IMR-90 (cell line): ENCODE results near the gene GRIK5. TPM values are rescaled to one million over a fixed set of nuclear protein-coding genes. Genes with fewer than 3 reads are reported as not detected.

Experiments
- ATAC-seq: fragments of 200-7000 bp; cut with Tn5 transposase; 2 replicates; pipeline ENCODE4 v1.9.1; 2020; ENCODE audit warnings: low read depth, mild to moderate bottlenecking, moderate library complexity
- BruUV-seq: library from RNA; stranded (reverse); fragments of 400-500 nt; replicated peaks from 2 replicates; lab custom pipeline; 2021; lab: Mats Ljungman, UMichigan
- CTCF ChIA-PET: fragments of 300-600 bp; formaldehyde crosslinking; extraction: SDS; loops from one replicate; lab custom pipeline; 2021; ENCODE audit warnings: antibody characterized with exemption; lab: Yijun Ruan, JAX
- POLR2A ChIA-PET: fragments of 300-600 bp; sonication (Branson Sonifier 250); formaldehyde crosslinking; loops from one replicate; lab custom pipeline; 2022; ENCODE audit warnings: antibody characterized with exemption; ENCODE audit not compliant: unreplicated experiment; lab: Charles Lee
- DNase-seq: peaks from one replicate; pipeline ENCODE4 v3.0.0; 2013
- H2AFZ ChIP-seq: replicated peaks from 2 replicates; pipeline ENCODE3; 2013; ENCODE audit warnings: low read length, mild to moderate bottlenecking; ENCODE audit not compliant: poor library complexity
- H2AK5ac ChIP-seq: 2 replicates; pipeline ENCODE4 v1.6.1; 2013; ENCODE audit warnings: low read depth, low read length, inconsistent platforms
- H2AK9ac ChIP-seq: replicated peaks from 2 replicates; pipeline ENCODE3; 2013; ENCODE audit warnings: mild to moderate bottlenecking, low read depth, low read length, moderate library complexity; ENCODE audit not compliant: poor library complexity
- H2BK120ac ChIP-seq: 2 replicates; pipeline ENCODE4 v1.6.1; 2013; ENCODE audit warnings: low read depth, low read length, inconsistent platforms
- H2BK15ac ChIP-seq: 3 replicates; pipeline ENCODE4 v1.6.1; 2013; ENCODE audit warnings: low read depth, low read length, inconsistent platforms
- H2BK20ac ChIP-seq: 2 replicates; pipeline ENCODE4 v1.6.1; 2013; ENCODE audit warnings: low read depth, mild to moderate bottlenecking, inconsistent platforms, low read length, moderate library complexity
- H2BK5ac ChIP-seq: 2 replicates; pipeline ENCODE4 v1.6.1; 2013; ENCODE audit warnings: mild to moderate bottlenecking, low read depth, low read length, inconsistent platforms; ENCODE audit not compliant: poor library complexity, severe bottlenecking
- H3K14ac ChIP-seq: replicated peaks from 2 replicates; pipeline ENCODE4 v1.6.1; 2013; ENCODE audit warnings: low read depth, low read length, inconsistent platforms
- H3K18ac ChIP-seq: 2 replicates; pipeline ENCODE4 v1.6.1; 2013; ENCODE audit warnings: low read depth, low read length, control low read depth
- H3K23ac ChIP-seq: 2 replicates; pipeline ENCODE4 v1.6.1; 2013; ENCODE audit warnings: low read depth, low read length, inconsistent platforms
- H3K27ac ChIP-seq: 2 replicates; pipeline ENCODE4 v1.5.1; 2013; ENCODE audit warnings: mild to moderate bottlenecking, control low read depth, low read length; ENCODE audit not compliant: insufficient read depth
- H3K27me3 ChIP-seq: 2 replicates; pipeline ENCODE4 v1.6.1; 2013; ENCODE audit warnings: low read length; ENCODE audit not compliant: control insufficient read depth, insufficient read depth
- H3K36me3 ChIP-seq: 2 replicates; pipeline ENCODE4 v1.6.1; 2013; ENCODE audit warnings: low read length, mixed read lengths; ENCODE audit not compliant: control insufficient read depth, insufficient read depth
- H3K4ac ChIP-seq: 2 replicates; pipeline ENCODE4 v1.6.1; 2013; ENCODE audit warnings: low read depth, low read length, inconsistent platforms
- H3K4me1 ChIP-seq: 2 replicates; pipeline ENCODE4 v1.6.1; 2013; ENCODE audit warnings: low read length, mixed read lengths; ENCODE audit not compliant: control insufficient read depth, insufficient read depth
- H3K4me2 ChIP-seq: 2 replicates; pipeline ENCODE4 v1.6.1; 2013; ENCODE audit warnings: low read depth, mild to moderate bottlenecking, control low read depth, low read length, moderate library complexity
- H3K4me3 ChIP-seq: 2 replicates; pipeline ENCODE4 v1.5.1; 2013; ENCODE audit warnings: low read depth, mild to moderate bottlenecking, control low read depth, low read length, moderate library complexity; ENCODE audit not compliant: insufficient read depth
- H3K56ac ChIP-seq: 2 replicates; pipeline ENCODE4 v1.6.1; 2013; ENCODE audit warnings: low read length, inconsistent platforms; ENCODE audit not compliant: insufficient read depth; ENCODE audit errors: extremely low read depth
- H3K79me1 ChIP-seq, 2 experiments: 2 replicates each; pipeline ENCODE4 v1.6.1; 2013; ENCODE audit warnings: low read length in 2 of 2, inconsistent platforms in 1 of 2, low read depth in 1 of 2
- H3K9ac ChIP-seq: 2 replicates; pipeline ENCODE4 v1.6.1; 2013; ENCODE audit warnings: low read depth, low read length, control low read depth
- H3K9me1 ChIP-seq: 2 replicates; pipeline ENCODE4 v1.6.1; 2013; ENCODE audit warnings: low read length, inconsistent platforms; ENCODE audit not compliant: insufficient read depth
- H3K9me3 ChIP-seq: 2 replicates; pipeline ENCODE4 v1.6.1; 2013; ENCODE audit warnings: low read length; ENCODE audit not compliant: control insufficient read depth, insufficient read depth
- H4K20me1 ChIP-seq: 2 replicates; pipeline ENCODE4 v1.6.1; 2013; ENCODE audit warnings: low read length, inconsistent platforms; ENCODE audit not compliant: insufficient read depth
- H4K5ac ChIP-seq: 2 replicates; pipeline ENCODE4 v1.6.1; 2013; ENCODE audit warnings: mild to moderate bottlenecking, low read depth, low read length, control low read depth
- H4K8ac ChIP-seq, 2 experiments: 2 replicates each; pipeline ENCODE4 v1.6.1; 2013; ENCODE audit warnings: low read depth in 2 of 2, low read length in 2 of 2, control low read depth in 1 of 2, inconsistent platforms in 1 of 2
- H4K91ac ChIP-seq: 2 replicates; pipeline ENCODE4 v1.6.1; 2013; ENCODE audit warnings: low read depth, low read length, inconsistent platforms; ENCODE audit not compliant: insufficient read depth
- CEBPB ChIP-seq: IDR thresholded peaks from 2 replicates; pipeline ENCODE4 v1.6.1; 2012; ENCODE audit warnings: low read depth, low read length, improper control_type of control experiment
- CHD1 ChIP-seq: IDR thresholded peaks from 2 replicates; pipeline ENCODE4 v1.6.1; 2012; ENCODE audit warnings: low read depth, low read length, improper control_type of control experiment
- CTCF ChIP-seq: conservative IDR thresholded peaks from 2 replicates; pipeline ENCODE4 v1.5.1; 2012; ENCODE audit warnings: mild to moderate bottlenecking, low read depth, low read length, improper control_type of control experiment
- ELK1 ChIP-seq: fragments of 150-350 bp; IDR thresholded peaks from 2 replicates; pipeline ENCODE4 v1.6.1; 2016; ENCODE audit warnings: low read depth, mild to moderate bottlenecking, low read length, moderate library complexity, borderline replicate concordance
- FOS ChIP-seq: fragments of 150-350 bp; IDR thresholded peaks from 2 replicates; pipeline ENCODE4 v1.6.1; 2016; ENCODE audit warnings: low read depth, low read length
- MAZ ChIP-seq: IDR thresholded peaks from 2 replicates; pipeline ENCODE4 v1.6.1; 2012; ENCODE audit warnings: low read depth, mild to moderate bottlenecking, low read length, improper control_type of control experiment, moderate library complexity, borderline replicate concordance
- NFE2L2 ChIP-seq: fragments of 150-350 bp; IDR thresholded peaks from 2 replicates; pipeline ENCODE4 v1.6.1; 2016; ENCODE audit warnings: low read depth, mild to moderate bottlenecking, low read length
- RAD21 ChIP-seq: IDR thresholded peaks from 2 replicates; pipeline ENCODE4 v1.6.1; 2012; ENCODE audit warnings: low read length, improper control_type of control experiment
- RCOR1 ChIP-seq: IDR thresholded peaks from 2 replicates; pipeline ENCODE4 v1.6.1; 2012; ENCODE audit warnings: mild to moderate bottlenecking, low read length, improper control_type of control experiment; ENCODE audit not compliant: insufficient replicate concordance
- RFX5 ChIP-seq: IDR thresholded peaks from 2 replicates; pipeline ENCODE4 v1.8.0; 2012; ENCODE audit warnings: low read depth, mild to moderate bottlenecking, low read length, moderate library complexity
- WGBS, 2 experiments: methylation state at CpG; one replicate each; pipeline versions ENCODE4 v1.1.5 to v1.1.7; 2013; ENCODE audit warnings: missing lambda C conversion rate in 2 of 2; ENCODE audit not compliant: insufficient read length in 1 of 2; ENCODE audit errors: extremely low coverage in 2 of 2; 5-methylcytosine and 5-hydroxymethylcytosine counted together
- dilution Hi-C: fragments of 300-500 bp; cut with HindIII; formaldehyde crosslinking; loops from one replicate; pipeline ENCODE4 v1.14.3; 2018; ENCODE audit warnings: low sequenced_read_pairs; ENCODE audit not compliant: unreplicated experiment
- in situ Hi-C: fragments of 300-500 bp; cut with MboI; formaldehyde crosslinking; loops from 3 replicates; pipeline ENCODE4 v1.14.3; 2019; ENCODE audit warnings: low sequenced_read_pairs, inconsistent platforms, mixed read lengths
- intact Hi-C: fragments of 100-400 bp; cut with micrococcal nuclease; formaldehyde crosslinking; loops from 2 replicates; pipeline ENCODE4 v1.10.0; 2022
- polyA plus RNA-seq, 3 experiments: library from polyadenylated mRNA; depleted of rRNA; stranded (reverse); fragments of >200 nt; gene quantifications; 2 replicates each; pipeline ENCODE4 v1.2.3, GENCODE V29; 2012; ENCODE audit warnings: low replicate concordance in 1 of 3
- total RNA-seq: library from RNA; depleted of rRNA; stranded (reverse); fragments of >200 nt; gene quantifications from 2 replicates; pipeline ENCODE4 v1.2.3, GENCODE V29; 2012
- TF ChIP-seq, protein P1 (sequence below): fragments of 150-350 bp; IDR thresholded peaks from 2 replicates; pipeline ENCODE4 v1.6.1; 2017; ENCODE audit warnings: mild to moderate bottlenecking, antibody characterized with exemption, low read length, low read depth

GRIK5 gene
- total and polyA plus RNA-seq, 2 of the 4 experiments (the other 2 are of a cell fraction), result 0.10 TPM; not detected in 1

DNA sequence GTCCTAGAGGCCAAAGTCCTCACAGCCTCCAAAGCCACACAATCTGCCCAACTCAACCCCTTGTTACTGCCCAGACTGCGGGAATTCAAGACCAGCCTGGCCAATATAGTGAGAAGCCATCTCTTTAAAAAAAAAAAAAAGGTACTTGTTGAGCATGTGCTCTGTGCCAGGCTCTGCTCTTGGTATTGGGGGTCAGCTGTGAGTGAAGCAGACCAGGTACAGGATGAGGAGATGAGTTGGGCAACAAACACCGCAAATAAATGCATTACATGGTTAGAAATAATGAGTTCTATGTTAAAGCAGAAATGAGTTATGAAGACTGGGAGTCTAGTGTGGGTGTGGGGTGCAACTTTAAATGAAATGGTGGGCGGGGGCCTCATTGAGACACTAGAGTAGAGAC, 9.9 kb downstream of the GRIK5 start:
- no TSS peak for BruUV-seq
- ATAC-seq (no peak), DNase-seq (no peak)
- Histone ChIP-seq H4K91ac (no peak overlapping the region), H4K5ac (no peak overlapping the region), H3K18ac (no peak overlapping the region), H2AFZ (no peak overlapping the region), H2AK5ac (no peak overlapping the region), H4K8ac (no peak overlapping the region), H3K14ac (no peak overlapping the region), H3K4me2 (no peak overlapping the region), H3K4me1 (no peaks in the 10 kb centered on the region), H2BK5ac (no peak overlapping the region), H3K4me3 (no peak overlapping the region), H3K9me1 (no peaks in the 10 kb centered on the region), H2BK120ac (no peak overlapping the region), H3K4ac (no peak overlapping the region), H3K36me3 (no peaks in the 10 kb centered on the region), H2BK20ac (no peak overlapping the region), H3K9me3 (no peaks in the 10 kb centered on the region), H3K79me1 (no peaks in the 10 kb centered on the region), H3K56ac (no peak overlapping the region), H3K27ac (no peak overlapping the region), H3K23ac (no peak overlapping the region), H4K20me1 (no peaks in the 10 kb centered on the region), H3K9ac (no peak overlapping the region), H2BK15ac (no peak overlapping the region), H3K27me3 (peaks cover 38% of the 10 kb centered on the region), H2AK9ac (no peak overlapping the region)
- POLR2A ChIA-PET, result no interaction called here
- no peak for TF ChIP-seq RAD21
- no peak for TF ChIP-seq FOS
- no peak for TF ChIP-seq ELK1
- TF ChIP-seq CHD1, result no peak
- TF ChIP-seq NFE2L2, result no peak
- no peak for TF ChIP-seq RCOR1
- TF ChIP-seq CTCF, result no peak
- no peak for TF ChIP-seq RFX5
- TF ChIP-seq MAZ, result no peak
- TF ChIP-seq, protein P1, sequence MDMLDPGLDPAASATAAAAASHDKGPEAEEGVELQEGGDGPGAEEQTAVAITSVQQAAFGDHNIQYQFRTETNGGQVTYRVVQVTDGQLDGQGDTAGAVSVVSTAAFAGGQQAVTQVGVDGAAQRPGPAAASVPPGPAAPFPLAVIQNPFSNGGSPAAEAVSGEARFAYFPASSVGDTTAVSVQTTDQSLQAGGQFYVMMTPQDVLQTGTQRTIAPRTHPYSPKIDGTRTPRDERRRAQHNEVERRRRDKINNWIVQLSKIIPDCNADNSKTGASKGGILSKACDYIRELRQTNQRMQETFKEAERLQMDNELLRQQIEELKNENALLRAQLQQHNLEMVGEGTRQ, result no peak
- TF ChIP-seq CEBPB, result no peak
- in situ Hi-C loops, result no loop called here
- dilution Hi-C loops, result no loop called here
- WGBS, 2 experiments, result 88% methylated on average over 1 of the region's 3 CpGs; no CpG with 5 or more reads in 1 of the 2 experiments
- CTCF ChIA-PET, result no interaction called here
- intact Hi-C loops, result no loop called here
